Stimulated activated CD4-positive, alpha-beta T cell treated with anti-CD3 and anti-CD28 coated beads, Interleukin-15, amount 100 ng/mL, for 24 hours (primary cell): ENCODE results near the gene TELO2.

Experiments
- DNase-seq: peaks from one replicate; pipeline ENCODE4 v3.0.0-alpha.2; 2020

Gene TELO2

GRCh38 chr16:1524366-1524765 is 31.2 kb downstream of the TELO2 start:
- DNase-seq = no peak

DNA sequence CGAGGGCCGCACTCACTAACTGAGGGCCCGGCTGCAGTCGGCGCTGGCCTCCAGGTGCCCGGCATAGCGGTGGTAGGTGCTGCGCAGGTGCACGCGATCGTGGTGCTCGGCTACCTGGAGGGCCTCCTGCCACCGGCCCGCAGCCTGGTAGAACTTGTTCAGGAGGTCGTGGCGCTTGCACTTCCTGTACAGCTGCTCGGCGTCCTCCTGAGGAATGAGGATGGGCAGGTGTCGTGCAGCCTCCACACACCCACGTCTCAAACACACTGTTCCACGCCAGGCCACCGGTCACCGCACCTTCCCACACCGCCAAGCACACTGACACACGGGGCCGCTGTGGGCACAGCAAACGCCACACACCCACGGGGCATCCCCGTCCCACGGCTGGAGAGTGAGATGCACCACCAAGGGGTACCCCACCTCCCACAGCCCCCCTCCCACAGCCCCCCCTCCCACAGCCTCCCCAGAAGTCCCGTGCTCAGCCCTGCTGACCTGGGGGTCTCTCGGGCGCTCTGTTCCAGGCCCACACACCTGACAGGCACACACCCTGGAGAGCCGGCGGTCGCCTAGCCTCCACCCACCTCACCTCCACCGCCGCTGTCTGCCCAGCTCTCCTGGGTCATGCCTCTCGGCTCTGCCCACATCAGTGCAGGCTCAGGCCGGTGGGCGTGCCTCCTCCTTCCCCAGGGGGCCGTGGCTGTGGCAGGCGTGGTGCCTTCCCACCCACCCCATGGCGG is 32.9 kb downstream of the TELO2 start:
- no peak for DNase-seq

GRCh38 chr16:1526608-1527555 is 33.7 kb downstream of the TELO2 start:
- DNase-seq = no peak

- DNase-seq = no peak
Observed at GRCh38 chr16:1527836-1528811, 35.0 kb downstream of the TELO2 start.

DNA sequence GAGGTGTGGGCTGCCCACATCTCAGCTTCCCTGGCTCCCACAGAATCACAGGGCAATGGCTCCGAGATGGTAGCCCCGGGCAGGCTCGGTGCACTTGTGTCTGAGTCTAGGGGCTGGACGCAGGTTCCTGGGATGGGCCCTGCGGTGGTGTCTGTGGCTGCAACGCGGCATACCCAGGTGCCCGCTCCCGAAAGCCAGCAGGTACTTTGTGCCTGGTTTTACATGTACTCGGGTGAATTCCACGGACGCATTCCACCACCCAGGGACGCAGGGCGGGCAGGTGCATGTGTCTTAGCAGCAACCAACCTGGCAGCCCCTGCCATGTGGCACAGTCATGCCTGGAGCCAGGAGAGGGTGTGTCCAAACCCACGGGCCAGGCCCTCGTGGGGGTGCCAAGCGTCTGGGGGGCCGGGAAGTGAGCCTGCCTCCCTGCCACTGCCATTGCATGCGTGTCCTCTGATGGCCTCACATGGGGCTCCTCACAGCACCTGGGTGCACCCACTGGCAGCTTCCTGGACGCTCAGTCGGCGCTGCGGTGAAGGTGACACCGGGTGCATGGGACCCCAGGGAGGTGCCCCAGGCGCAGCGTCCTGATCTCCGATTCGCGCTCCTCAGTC is 35.9 kb downstream of the TELO2 start:
- no peak for DNase-seq

DNA sequence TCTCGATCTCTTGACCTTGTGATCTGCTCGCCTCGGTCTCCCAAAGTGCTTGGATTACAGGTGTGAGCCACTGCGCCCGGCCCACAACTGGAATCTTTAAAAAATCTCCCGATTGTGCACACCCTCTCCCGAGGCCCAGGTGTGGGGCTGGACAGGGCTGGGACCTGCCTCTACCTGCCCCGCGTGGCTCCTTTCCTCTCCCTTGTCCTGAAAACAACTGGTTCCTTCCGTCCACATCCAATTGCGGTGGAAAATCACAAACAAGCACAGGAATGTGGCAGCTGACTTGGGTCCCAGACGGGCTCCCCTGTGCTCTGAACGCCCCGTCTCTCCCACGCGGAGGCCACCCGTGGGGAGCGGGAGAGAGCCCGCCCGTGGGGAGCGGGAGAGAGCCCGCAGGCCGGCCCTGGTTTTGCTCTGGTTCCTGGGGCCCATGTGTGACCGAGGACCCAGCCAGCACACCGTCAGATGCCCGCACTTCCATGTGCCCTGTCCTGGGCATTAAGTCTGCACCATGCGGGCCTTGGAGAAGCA is 37.3 kb downstream of the TELO2 start:
- no peak for DNase-seq

DNA sequence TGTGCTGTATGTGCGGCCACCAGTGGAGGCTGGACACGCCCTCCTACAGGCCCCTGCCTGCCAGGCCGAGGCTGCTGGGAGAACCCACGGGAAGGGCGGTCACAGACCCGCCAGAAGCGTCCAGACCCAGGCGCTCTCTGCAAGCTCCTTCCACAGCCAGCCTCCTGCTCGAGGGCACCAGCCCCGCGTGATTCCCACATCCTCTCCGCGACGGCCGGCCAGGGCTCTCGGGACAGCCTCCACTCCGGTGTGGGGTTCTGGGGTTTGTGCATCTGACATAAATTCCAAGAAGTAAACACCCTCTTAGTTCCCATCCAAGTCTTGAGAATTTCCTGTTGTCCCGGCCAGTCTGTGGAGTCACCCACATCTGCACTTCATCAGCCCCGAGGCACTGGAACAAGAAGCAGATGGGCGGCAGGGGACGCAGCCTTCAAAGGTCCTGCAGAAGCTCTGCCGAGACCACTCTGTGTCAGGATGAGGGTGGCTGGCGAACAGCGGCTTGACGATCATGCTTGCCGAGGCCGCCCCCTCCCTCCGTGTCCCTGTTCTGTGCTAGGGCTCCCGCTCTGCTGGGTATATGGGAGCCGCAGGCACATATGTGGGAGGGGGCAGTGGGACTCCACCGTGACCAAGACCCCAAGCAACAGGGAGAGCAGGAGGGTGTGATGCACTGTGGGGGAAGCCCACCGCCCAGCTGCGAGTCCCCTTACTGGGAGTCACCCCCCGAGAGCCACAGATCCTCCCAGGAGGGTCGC is 37.9 kb downstream of the TELO2 start:
- DNase-seq = no peak

- DNase-seq = no peak
Observed at GRCh38 chr16:1531638-1531910, 38.4 kb downstream of the TELO2 start.

DNA sequence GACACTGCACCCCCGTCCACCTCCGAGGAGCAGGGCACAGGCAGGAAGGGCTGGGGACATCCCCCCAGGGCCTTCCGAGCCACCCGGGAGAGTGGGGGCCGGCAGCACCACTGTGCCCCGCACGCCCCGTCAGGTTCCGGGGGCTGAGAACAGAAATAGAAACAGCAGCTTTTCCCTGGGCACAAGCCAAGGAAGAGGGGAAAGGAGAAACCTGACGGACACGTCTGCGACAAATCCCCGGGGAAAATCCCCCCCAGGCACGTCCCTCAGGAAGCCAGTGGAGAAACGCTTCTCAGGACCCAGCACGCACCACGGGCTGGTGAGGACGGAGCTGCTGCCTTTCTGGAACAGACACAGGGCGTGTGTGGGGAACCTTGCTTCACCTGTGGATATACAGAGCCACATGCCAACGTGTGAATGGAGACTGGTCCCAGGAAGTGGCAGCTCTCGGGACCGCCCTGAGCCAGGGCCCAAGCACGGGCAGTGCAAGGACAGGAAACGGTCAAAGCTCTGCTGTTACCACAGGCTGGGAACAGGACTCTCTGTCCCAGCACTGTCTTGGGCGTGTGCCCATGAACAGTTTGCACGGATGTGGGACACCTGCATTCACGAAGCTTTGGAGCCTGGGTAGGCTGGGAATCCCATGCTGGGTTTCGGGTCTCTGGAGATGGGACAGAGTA is 39.1 kb downstream of the TELO2 start:
- DNase-seq = no peak

DNA sequence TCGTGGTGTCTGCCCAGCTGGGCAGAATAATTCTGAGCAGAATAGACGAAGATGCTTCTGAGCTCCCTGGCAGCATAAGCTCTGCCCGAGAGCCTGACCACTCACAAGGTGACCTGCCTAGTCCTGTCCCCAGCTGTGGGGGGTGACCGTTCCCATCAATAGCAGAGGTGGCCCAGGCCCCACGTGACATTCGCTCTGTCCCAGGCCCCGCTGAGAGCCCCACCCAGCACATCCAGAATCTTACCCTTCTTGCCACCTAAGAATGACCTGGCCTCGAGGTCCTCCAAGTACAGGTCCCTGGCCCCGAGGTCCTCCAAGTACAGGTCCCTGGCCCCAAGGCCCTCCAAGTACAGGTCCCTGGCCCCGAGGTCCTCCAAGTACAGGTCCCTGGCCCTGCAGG is 39.6 kb downstream of the TELO2 start:
- DNase-seq = no peak

- DNase-seq = peak; percentile 53
Observed at GRCh38 chr16:1533443-1533951, 40.3 kb downstream of the TELO2 start, which contains the start of gene TMEM204. Gene TMEM204, plus strand, starts transcription at chr16:1533666. Its CDS starts 610 bp downstream, at chr16:1534276.

- peak; percentile 56 for DNase-seq
Observed at GRCh38 chr16:1534021-1535020, 41.2 kb downstream of the TELO2 start.

DNA sequence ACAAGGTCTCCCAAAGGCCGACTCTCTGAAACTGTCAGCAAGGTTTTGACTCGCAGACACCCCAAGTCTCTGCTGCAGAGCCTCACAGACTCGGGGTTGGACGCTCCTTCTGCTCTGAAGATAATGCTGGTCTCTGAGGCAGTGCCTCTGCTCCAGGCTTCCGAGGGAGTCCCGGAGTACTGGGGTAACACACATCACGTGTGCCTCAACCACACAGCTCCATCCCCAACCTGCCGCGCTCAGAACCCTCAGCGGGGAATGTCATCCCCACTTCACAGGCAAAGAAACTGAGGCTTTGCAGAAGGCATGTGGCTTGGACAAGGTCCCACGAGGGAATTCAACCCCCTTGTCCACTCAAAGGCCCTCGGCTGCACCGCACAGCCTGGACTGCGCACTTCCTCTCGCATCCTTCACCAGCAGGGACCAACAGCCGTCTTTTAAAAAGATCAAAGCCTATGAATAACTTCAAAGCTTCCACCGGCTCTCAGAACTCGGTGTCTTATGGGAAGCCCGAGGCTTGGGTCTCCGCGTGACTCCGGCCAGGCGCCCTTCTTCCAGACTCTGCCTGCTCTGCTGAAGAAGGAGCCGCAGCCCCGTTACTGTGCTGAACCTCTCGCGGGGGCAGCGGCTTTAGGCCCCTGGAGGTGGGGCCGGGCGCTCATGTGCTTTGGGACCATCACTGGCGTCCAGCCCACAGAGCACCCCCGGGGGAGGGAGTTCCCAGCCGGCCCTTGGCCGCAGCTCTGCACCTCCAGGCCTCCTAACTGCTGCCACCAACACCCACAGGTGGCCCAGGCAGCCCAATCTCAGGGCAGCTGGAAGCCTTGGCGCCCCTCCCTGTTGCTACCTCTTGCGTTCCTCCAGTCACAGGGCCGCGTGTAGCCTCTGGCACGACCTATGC is 42.5 kb downstream of the TELO2 start:
- DNase-seq = peak; percentile 56

GRCh38 chr16:1536601-1537000 is 43.4 kb downstream of the TELO2 start:
- no peak for DNase-seq

DNA sequence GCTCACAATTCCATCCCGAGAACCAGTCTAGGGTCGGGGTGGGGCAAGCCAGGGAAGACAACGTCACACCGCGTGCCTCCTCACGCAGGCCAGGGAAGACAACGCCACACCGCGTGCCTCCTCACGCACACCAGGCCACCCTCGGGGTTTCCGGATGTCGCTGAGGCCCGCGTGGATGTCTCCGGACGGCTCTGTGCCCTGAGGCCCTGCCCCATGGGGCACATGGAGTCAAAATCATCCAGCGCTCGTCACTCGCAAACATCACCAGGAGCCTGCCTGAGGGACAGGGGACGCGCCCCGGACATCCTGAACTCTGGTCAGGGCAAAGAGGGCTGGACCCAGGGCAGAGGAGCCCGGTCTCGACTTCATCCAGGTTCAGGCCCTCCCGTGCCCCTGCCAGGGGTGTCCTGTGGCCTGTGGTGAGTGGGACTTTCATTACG is 44.0 kb downstream of the TELO2 start:
- DNase-seq = no peak

DNA sequence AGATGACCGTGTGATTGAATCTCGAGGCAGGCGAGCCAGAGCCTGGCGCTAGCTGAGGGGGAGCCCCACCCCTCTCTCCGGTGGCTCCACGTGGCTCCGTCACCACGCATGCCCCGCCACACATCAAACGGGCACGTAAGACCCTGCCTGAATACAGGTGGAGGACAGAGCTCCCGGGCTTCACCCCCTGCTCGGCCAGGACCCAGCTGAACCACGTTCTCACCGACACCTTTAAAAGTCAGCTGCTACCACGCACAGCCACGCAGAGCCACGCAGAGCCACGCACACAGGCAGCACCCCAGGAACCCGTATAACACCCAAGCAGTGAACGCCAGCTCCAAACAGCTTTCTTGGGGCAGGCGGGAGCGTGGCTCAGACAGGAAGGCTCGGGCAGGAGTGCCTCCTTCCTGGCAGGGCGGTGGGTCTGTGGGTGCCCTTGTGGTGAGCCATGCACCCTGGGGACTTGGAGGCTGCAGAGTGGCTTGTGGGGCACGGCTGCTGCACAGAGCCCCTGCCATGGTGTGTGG is 44.7 kb downstream of the TELO2 start:
- DNase-seq = peak; percentile 61

- DNase-seq = peak; percentile 45
Observed at GRCh38 chr16:1538804-1539520, 45.8 kb downstream of the TELO2 start.
